HUES64 (cell line): ENCODE measurements around the gene SNTA1.
"Not testable (repeated sequence)": the region's sequence is repeated elsewhere in the genome, so short reads cannot be mapped to it uniquely, and the experiment has no call there.

Source experiments
- H3K27ac ChIP-seq: 2 replicates; pipeline ENCODE4 v1.7.0; 2013; ENCODE audit warnings: low read depth, low read length, inconsistent platforms
- H3K27me3 ChIP-seq: 2 replicates; pipeline ENCODE4 v1.6.1; 2013; ENCODE audit warnings: mild to moderate bottlenecking, low read length; ENCODE audit not compliant: insufficient read depth
- H3K36me3 ChIP-seq: 2 replicates; pipeline ENCODE4 v1.6.1; 2013; ENCODE audit warnings: mild to moderate bottlenecking, low read length; ENCODE audit not compliant: insufficient read depth
- H3K4me1 ChIP-seq: 2 replicates; pipeline ENCODE4 v1.6.1; 2013; ENCODE audit warnings: mild to moderate bottlenecking, low read length, moderate library complexity; ENCODE audit not compliant: insufficient read depth
- H3K4me3 ChIP-seq: 2 replicates; pipeline ENCODE4 v1.5.1; 2013; ENCODE audit warnings: mild to moderate bottlenecking, low read length, moderate library complexity
- H3K9ac ChIP-seq: 2 replicates; pipeline ENCODE4 v1.6.1; 2013; ENCODE audit warnings: mild to moderate bottlenecking, low read depth, low read length
- H3K9me3 ChIP-seq: 2 replicates; pipeline ENCODE4 v1.6.1; 2013; ENCODE audit warnings: low read depth, low read length; ENCODE audit not compliant: insufficient read depth
- WGBS: fragments of 150-250, 120-280 bp; methylation state at CpG from one replicate; pipeline ENCODE4 v1.1.7; 2013; ENCODE audit warnings: missing lambda C conversion rate; 5-methylcytosine and 5-hydroxymethylcytosine counted together

SNTA1 gene

GRCh38 chr20:33404281-33404680 is 39.3 kb downstream of the SNTA1 start:
- Histone ChIP-seq H3K27ac (no peak overlapping the region), H3K4me3 (no peak overlapping the region), H3K27me3 (no peaks in the 10 kb centered on the region), H3K36me3 (peaks cover 7% of the 10 kb centered on the region; the same call in 1 of the 2 replicates), H3K9me3 (no peaks in the 10 kb centered on the region), H3K4me1 (peaks cover 9% of the 10 kb centered on the region; the same call in 1 of the 2 replicates), H3K9ac (no peak overlapping the region)
- WGBS, result 94% methylated on average over 2 of the region's 2 CpGs

GRCh38 chr20:33401921-33402369 is 41.6 kb downstream of the SNTA1 start:
- H3K27me3 ChIP-seq, result no peaks in the 10 kb centered on the region
- H3K9me3 ChIP-seq, result no peaks in the 10 kb centered on the region
- 57% methylated on average over 8 of the region's 8 CpGs for WGBS
- H3K27ac ChIP-seq, result no peak overlapping the region
- peak overlapping the region; percentile 80 for H3K9ac ChIP-seq
- peak overlapping the region; percentile 91 for H3K4me3 ChIP-seq
- H3K36me3 ChIP-seq, result peaks cover 5% of the 10 kb centered on the region; the same call in 1 of the 2 replicates
- H3K4me1 ChIP-seq, result peaks cover 9% of the 10 kb centered on the region; the same call in 1 of the 2 replicates

GRCh38 chr20:33401184-33401920 is 42.2 kb downstream of the SNTA1 start, which contains the start of gene CDK5RAP1:
CDK5RAP1 (minus strand) TSS chr20:33401519; CDS start chr20:33397064, 4,455 bp downstream.
- Histone ChIP-seq H3K4me3 (peak within 1 kb of the TSS; percentile 91), H3K9ac (peak within 1 kb of the TSS; percentile 80), H3K27me3 (no peaks in the 10 kb centered on the region), H3K36me3 (peaks cover 11% of the 10 kb centered on the region), H3K4me1 (peaks cover 9% of the 10 kb centered on the region; the same call in 1 of the 2 replicates), H3K9me3 (no peaks in the 10 kb centered on the region), H3K27ac (no peak within 1 kb of the TSS)
- WGBS, result under 1% methylated on average over 43 of the region's 43 CpGs

- peak overlapping the region; percentile 80 for H3K9ac ChIP-seq
- peaks cover 16% of the 10 kb centered on the region for H3K36me3 ChIP-seq
- under 1% methylated on average over 8 of the region's 8 CpGs for WGBS
- H3K9me3 ChIP-seq, result no peaks in the 10 kb centered on the region
- no peaks in the 10 kb centered on the region for H3K27me3 ChIP-seq
- no peak overlapping the region for H3K27ac ChIP-seq
- peaks cover 9% of the 10 kb centered on the region; the same call in 1 of the 2 replicates for H3K4me1 ChIP-seq
- H3K4me3 ChIP-seq, result peak overlapping the region; percentile 91
These were observed 42.8 kb downstream of the SNTA1 start for GRCh38 chr20:33400812-33401183.

- Histone ChIP-seq H3K9me3 (no peaks in the 10 kb centered on the region), H3K9ac (no peak overlapping the region), H3K4me1 (peaks cover 9% of the 10 kb centered on the region; the same call in 1 of the 2 replicates), H3K27ac (no peak overlapping the region), H3K4me3 (peak overlapping the region; percentile 91), H3K36me3 (peaks cover 20% of the 10 kb centered on the region), H3K27me3 (no peaks in the 10 kb centered on the region)
- 74% methylated on average over 6 of the region's 6 CpGs for WGBS
These were observed 43.6 kb downstream of the SNTA1 start for GRCh38 chr20:33399924-33400323.

- Histone ChIP-seq H3K9me3 (0 out of 2 replicates have a peak, but pooled peaks cover 5% of the 10 kb centered on the region), H3K9ac (no peak overlapping the region), H3K27me3 (no peaks in the 10 kb centered on the region), H3K27ac (no peak overlapping the region), H3K4me1 (no peaks in the 10 kb centered on the region), H3K36me3 (peaks cover 65% of the 10 kb centered on the region), H3K4me3 (no peak overlapping the region)
- 95% methylated on average over 4 of the region's 4 CpGs for WGBS
These were observed 48.8 kb downstream of the SNTA1 start for GRCh38 chr20:33394718-33395117.

- Histone ChIP-seq H3K27ac (no peak overlapping the region), H3K4me1 (no peaks in the 10 kb centered on the region), H3K9me3 (0 out of 2 replicates have a peak, but pooled peaks cover 5% of the 10 kb centered on the region), H3K27me3 (no peaks in the 10 kb centered on the region), H3K4me3 (no peak overlapping the region), H3K36me3 (peaks cover 69% of the 10 kb centered on the region), H3K9ac (no peak overlapping the region)
- WGBS, result 92% methylated on average over 4 of the region's 4 CpGs
These were observed 50.0 kb downstream of the SNTA1 start for GRCh38 chr20:33393609-33394008.

- Histone ChIP-seq H3K36me3 (peaks cover 80% of the 10 kb centered on the region), H3K27ac (no peak overlapping the region), H3K27me3 (no peaks in the 10 kb centered on the region), H3K4me3 (no peak overlapping the region), H3K9ac (no peak overlapping the region), H3K4me1 (no peaks in the 10 kb centered on the region), H3K9me3 (0 out of 2 replicates have a peak, but pooled peaks cover 5% of the 10 kb centered on the region)
- 93% methylated on average over 8 of the region's 9 CpGs for WGBS
These were observed 51.7 kb downstream of the SNTA1 start for GRCh38 chr20:33391722-33392415.

- not testable (repeated sequence) for H3K9ac ChIP-seq, H3K27me3 ChIP-seq, H3K27ac ChIP-seq, H3K4me1 ChIP-seq, H3K9me3 ChIP-seq, H3K4me3 ChIP-seq
- WGBS, result 97% methylated on average over 36 of the region's 36 CpGs
- peaks cover 81% of the 10 kb centered on the region for H3K36me3 ChIP-seq
These were observed 54.2 kb downstream of the SNTA1 start for GRCh38 chr20:33389326-33389725.

- Histone ChIP-seq H3K27ac (no peak overlapping the region), H3K4me1 (no peaks in the 10 kb centered on the region), H3K36me3 (peaks cover 82% of the 10 kb centered on the region), H3K9ac (no peak overlapping the region), H3K4me3 (no peak overlapping the region), H3K9me3 (0 out of 2 replicates have a peak, but pooled peaks cover 5% of the 10 kb centered on the region), H3K27me3 (no peaks in the 10 kb centered on the region)
- WGBS, result 96% methylated on average over 2 of the region's 3 CpGs
These were observed 55.3 kb downstream of the SNTA1 start for GRCh38 chr20:33388268-33388667.

GRCh38 chr20:33387177-33387576 is 56.4 kb downstream of the SNTA1 start:
- no peaks in the 10 kb centered on the region for H3K27me3 ChIP-seq
- no peak overlapping the region for H3K9ac ChIP-seq
- 0 out of 2 replicates have a peak, but pooled peaks cover 5% of the 10 kb centered on the region for H3K9me3 ChIP-seq
- H3K36me3 ChIP-seq, result peaks cover 78% of the 10 kb centered on the region
- no peaks in the 10 kb centered on the region for H3K4me1 ChIP-seq
- WGBS, result 96% methylated on average over 7 of the region's 7 CpGs
- H3K4me3 ChIP-seq, result no peak overlapping the region
- H3K27ac ChIP-seq, result no peak overlapping the region
